Cardiac fibroblast (primary cell): ENCODE measurements around the gene MEX3C.

ENCODE experiments used
- DNase-seq, 2 donors: peaks; one replicate each; pipeline versions ENCODE4 v3.0.0 to v3.0.0-alpha.2; 2010; ENCODE audit warnings: low read depth in 2 of 2
- H3K4me3 ChIP-seq, 2 donors: replicated peaks in 1 of 2; 1 replicate in 1 of 2; 2 replicates in 1 of 2; pipeline ENCODE4 v1.5.1; 2011; ENCODE audit warnings: low read depth in 2 of 2, low read length in 2 of 2, mild to moderate bottlenecking in 2 of 2, moderate library complexity in 1 of 2
- CTCF ChIP-seq: IDR thresholded peaks from one replicate; pipeline ENCODE4 v1.5.1; 2011; ENCODE audit warnings: low read depth, mild to moderate bottlenecking, low read length, inconsistent platforms

The MEX3C gene

GRCh38 chr18:51151185-51151567 is 46.3 kb downstream of the MEX3C start:
- no peak for TF ChIP-seq CTCF
- no peak overlapping the region for H3K4me3 ChIP-seq
- DNase-seq = no peak

- TF ChIP-seq CTCF = no peak
These were observed 47.3 kb downstream of the MEX3C start for GRCh38 chr18:51150113-51150700.

GRCh38 chr18:51149670-51150069 is 47.8 kb downstream of the MEX3C start:
- no peak overlapping the region for H3K4me3 ChIP-seq
- no peak for TF ChIP-seq CTCF
- no peak for DNase-seq

More at GRCh38 chr18:51150113-51150700, 47.3 kb downstream of the MEX3C start:
- no peak overlapping the region for H3K4me3 ChIP-seq
- peak; percentile 53 to 72 for DNase-seq

- no peak for DNase-seq
- no peak overlapping the region for H3K4me3 ChIP-seq
- no peak for TF ChIP-seq CTCF
These were observed 50.6 kb downstream of the MEX3C start for GRCh38 chr18:51146909-51147308.

- DNase-seq = no peak
- no peak overlapping the region for H3K4me3 ChIP-seq
- TF ChIP-seq CTCF = no peak
These were observed 58.5 kb downstream of the MEX3C start for GRCh38 chr18:51138936-51139335.

- no peak for DNase-seq
- no peak for TF ChIP-seq CTCF
- no peak overlapping the region for H3K4me3 ChIP-seq
These were observed 59.6 kb downstream of the MEX3C start for GRCh38 chr18:51137891-51138290.

- H3K4me3 ChIP-seq = no peak overlapping the region
- TF ChIP-seq CTCF = no peak
- no peak for DNase-seq
These were observed 60.3 kb downstream of the MEX3C start for GRCh38 chr18:51137026-51137729.
